ENCODE data around the gene BCAS1. TPM values are rescaled to one million over a fixed set of nuclear protein-coding genes. Genes with fewer than 3 reads are reported as not detected.

The BCAS1 gene
- total and polyA plus RNA-seq, 12 donors, result 0.03 TPM; not detected in 11

- intact Hi-C loops (cut with DNase I), result loop anchor here in 1 of 10 donors (10.0 kb wide), 1 partner anchor 62 kb away; the partner anchor contains the start of gene CYP24A1
- Histone ChIP-seq H3K9me3 (no peaks in the 10 kb centered on the region), H3K4me3 (no peak overlapping the region), H3K36me3 (no peaks in the 10 kb centered on the region), H3K27me3 (peaks cover 0 to 19% (median 0%) of the 10 kb centered on the region in 7 donors), H3K4me1 (peaks cover 0 to 14% (median 0%) of the 10 kb centered on the region in 9 donors), H3K27ac (no peak overlapping the region)
- 85 to 92% methylated on average over 4 of the region's 4 CpGs for WGBS, 2 donors
- no peak for ATAC-seq
- no peak for DNase-seq
- TF ChIP-seq CTCF (IDR thresholded peaks at IDR 0.05), result no peak
Observed at GRCh38 chr20:54112221-54112884, 42.0 kb upstream of the BCAS1 start.

- Histone ChIP-seq H3K4me1 (peaks cover 0 to 14% (median 0%) of the 10 kb centered on the region in 9 donors), H3K27ac (no peak overlapping the region), H3K27me3 (peaks cover 0 to 18% (median 0%) of the 10 kb centered on the region in 7 donors), H3K9me3 (no peaks in the 10 kb centered on the region), H3K4me3 (no peak overlapping the region), H3K36me3 (no peaks in the 10 kb centered on the region)
- WGBS, 2 donors, result 89 to 93% methylated on average over 2 of the region's 2 CpGs
- DNase-seq (no peak), ATAC-seq (no peak)
- TF ChIP-seq CTCF (IDR thresholded peaks at IDR 0.05), result no peak
- intact Hi-C loops (cut with DNase I), result loop anchor here in 1 of 10 donors (10.0 kb wide), 1 partner anchor 63 kb away; the partner anchor contains the start of gene CYP24A1
Observed at GRCh38 chr20:54111460-54111859, 41.1 kb upstream of the BCAS1 start.

GRCh38 chr20:54110457-54110856 lies 40.1 kb upstream of the BCAS1 start:
- no peaks in the 10 kb centered on the region for H3K36me3 ChIP-seq
- ATAC-seq, result no peak
- 65 to 73% methylated on average over 3 of the region's 3 CpGs for WGBS, 2 donors
- peaks cover 0 to 8% (median 0%) of the 10 kb centered on the region in 9 donors for H3K4me1 ChIP-seq
- intact Hi-C loops (cut with DNase I), result loop anchor here in 1 of 10 donors (10.0 kb wide), 1 partner anchor 64 kb away; the partner anchor contains the start of gene CYP24A1
- H3K9me3 ChIP-seq, result no peaks in the 10 kb centered on the region
- peaks cover 0 to 15% (median 0%) of the 10 kb centered on the region in 7 donors for H3K27me3 ChIP-seq
- no peak overlapping the region for H3K27ac ChIP-seq
- no peak overlapping the region for H3K4me3 ChIP-seq
- DNase-seq, result no peak
- no peak for TF ChIP-seq CTCF (IDR thresholded peaks at IDR 0.05)

- Histone ChIP-seq H3K27me3 (peaks cover 0 to 13% (median 0%) of the 10 kb centered on the region in 7 donors), H3K4me1 (peaks cover 0 to 3% (median 0%) of the 10 kb centered on the region in 9 donors), H3K36me3 (no peaks in the 10 kb centered on the region), H3K9me3 (no peaks in the 10 kb centered on the region), H3K4me3 (no peak overlapping the region), H3K27ac (no peak overlapping the region)
- intact Hi-C loops (cut with DNase I), result loop anchor here in 1 of 10 donors (10.0 kb wide), 1 partner anchor 65 kb away; the partner anchor contains the start of gene CYP24A1
- TF ChIP-seq CTCF (IDR thresholded peaks at IDR 0.05), result no peak
- no peak for DNase-seq
- ATAC-seq, result no peak
Observed at GRCh38 chr20:54110041-54110440, 39.6 kb upstream of the BCAS1 start.
